SH-SY5Y (cell line): ENCODE data around the gene CALML5.

Source experiments
- GATA2 ChIP-seq: IDR thresholded peaks from 2 replicates; pipeline ENCODE4 v1.6.1; 2011; ENCODE audit warnings: mild to moderate bottlenecking, low read depth, low read length
- GATA3 ChIP-seq: IDR thresholded peaks from 2 replicates; pipeline ENCODE4 v1.6.1; 2011; ENCODE audit warnings: low read depth, mild to moderate bottlenecking, low read length, moderate library complexity

GRCh38 chr10:5497948-5498730 is 1.2 kb downstream of the CALML5 start:
- TF ChIP-seq GATA3 (no peak), GATA2 (no peak)
